K562 (cell line): ENCODE results near the gene JUP. TPM values are rescaled to one million over a fixed set of nuclear protein-coding genes. Genes with fewer than 3 reads are reported as not detected.
"Not testable (repeated sequence)": the region's sequence is repeated elsewhere in the genome, so short reads cannot be mapped to it uniquely, and the experiment has no call there.

ENCODE experiments used
- ATAC-seq: fragments of 200-7000 bp; cut with Tn5 transposase; 3 replicates; pipeline ENCODE4 v1.9.1; 2020; ENCODE audit warnings: moderate library complexity
- BruUV-seq: library from RNA; stranded (reverse); fragments of 400-500 nt; replicated peaks from 2 replicates; lab custom pipeline; 2021; lab: Mats Ljungman, UMichigan
- CTCF ChIA-PET: fragments of 300-600 bp; formaldehyde crosslinking; extraction: SDS; loops from one replicate; lab custom pipeline; 2021; ENCODE audit warnings: low intra/inter-chr PET ratio; lab: Yijun Ruan, JAX
- POLR2A ChIA-PET: fragments of 300-600, 350-650 bp; sonication (Branson Sonifier 250); formaldehyde crosslinking; extraction: SDS; loops from one replicate; lab custom pipeline; 2021; ENCODE audit warnings: antibody characterized with exemption, inconsistent platforms; lab: Yijun Ruan, JAX
- DNase-seq, 4 experiments: peaks; one replicate each; pipeline versions ENCODE4 v3.0.0 to v3.0.0-alpha.2; 2011 to 2018; ENCODE audit warnings: low spot score in 3 of 4, mixed read lengths in 3 of 4; ENCODE audit errors: extremely low read depth in 1 of 4
- FAIRE-seq: peaks from 2 replicates; lab custom pipeline; 2011; peaks lifted over from hg19 to GRCh38; lab: Jason Lieb, UNC
- H2AFZ ChIP-seq: 2 replicates; pipeline ENCODE4 v1.6.0; 2011; ENCODE audit warnings: low read depth, low read length, control low read depth, inconsistent platforms
- H3K27ac ChIP-seq: fragments of 200-600 bp; 3 replicates; pipeline ENCODE4 v1.8.0; 2011; ENCODE audit warnings: low read depth, mild to moderate bottlenecking, control low read depth, inconsistent platforms, low read length, moderate library complexity, mixed read lengths; ENCODE audit errors: extremely low read depth
- H3K27me3 ChIP-seq, 2 experiments: fragments of 300-600 bp in 1 of 2; 2 replicates in 1 of 2; 3 replicates in 1 of 2; pipeline versions ENCODE4 v1.6.0 to v1.8.0; 2011; ENCODE audit warnings: inconsistent platforms in 2 of 2, low read length in 2 of 2, mild to moderate bottlenecking in 1 of 2, mixed read lengths in 1 of 2, moderate library complexity in 1 of 2; ENCODE audit not compliant: control insufficient read depth in 2 of 2, insufficient read depth in 2 of 2
- H3K36me3 ChIP-seq: fragments of 300-600 bp; 3 replicates; pipeline ENCODE4 v1.8.0; 2011; ENCODE audit warnings: mild to moderate bottlenecking, low read length, inconsistent platforms; ENCODE audit not compliant: control insufficient read depth, insufficient read depth
- H3K4me1 ChIP-seq, 2 experiments: fragments of 200-600 bp in 1 of 2; replicated peaks in 1 of 2; 2 replicates in 1 of 2; 3 replicates in 1 of 2; pipeline versions ENCODE4 v1.5.1 to v1.8.0; 2011; ENCODE audit warnings: inconsistent platforms in 2 of 2, low read length in 2 of 2, mild to moderate bottlenecking in 1 of 2, mixed read lengths in 1 of 2, moderate library complexity in 1 of 2; ENCODE audit not compliant: control insufficient read depth in 2 of 2, insufficient read depth in 2 of 2
- H3K4me2 ChIP-seq: 2 replicates; pipeline ENCODE4 v1.6.1; 2011; ENCODE audit warnings: low read length, control low read depth, inconsistent platforms, mixed read lengths; ENCODE audit not compliant: insufficient read depth
- H3K4me3 ChIP-seq: fragments of 200-600 bp; sonication (generic), shearing (Covaris generic); 2 replicates; pipeline ENCODE4 v1.5.1; 2016; ENCODE audit warnings: control low read depth, inconsistent platforms
- H3K79me2 ChIP-seq: fragments of 200-600 bp; 3 replicates; pipeline ENCODE4 v1.8.0; 2011; ENCODE audit warnings: low read length, inconsistent platforms; ENCODE audit not compliant: control insufficient read depth, insufficient read depth
- H3K9ac ChIP-seq, 2 experiments: 2 replicates each; pipeline versions ENCODE4 v1.6.0 to v1.6.1; 2011; ENCODE audit warnings: low read depth in 2 of 2, low read length in 2 of 2, control low read depth in 1 of 2, inconsistent platforms in 1 of 2, mild to moderate bottlenecking in 1 of 2, mixed read lengths in 1 of 2; ENCODE audit not compliant: insufficient read depth in 1 of 2
- H3K9me1 ChIP-seq: one replicate; pipeline ENCODE4 v1.6.0; 2011; ENCODE audit warnings: inconsistent platforms, mild to moderate bottlenecking, low read length, moderate library complexity; ENCODE audit not compliant: control insufficient read depth, insufficient read depth
- H3K9me3 ChIP-seq: replicated peaks from 2 replicates; pipeline ENCODE4 v1.5.1; 2011; ENCODE audit warnings: low read depth, low read length, inconsistent platforms; ENCODE audit not compliant: control insufficient read depth, insufficient read depth
- H4K20me1 ChIP-seq: replicated peaks from 2 replicates; pipeline ENCODE4 v1.6.1; 2011; ENCODE audit warnings: low read length, inconsistent platforms, mixed read lengths; ENCODE audit not compliant: control insufficient read depth, insufficient read depth
- RBFOX2 ChIP-seq: fragments of 200-400 bp; formaldehyde crosslinking; IDR thresholded peaks from 2 replicates; pipeline ENCODE4 v1.6.1; 2017; ENCODE audit warnings: low read depth, mild to moderate bottlenecking, low read length, moderate library complexity
- ZNF41 ChIP-seq: fragments of 250-450 bp; sonication (Bioruptor Pico); conservative IDR thresholded peaks from 2 replicates; pipeline ENCODE4 v1.4.0; 2020; ENCODE audit warnings: mild to moderate bottlenecking
- WGBS: fragments of 100-300 bp; shearing (Covaris generic); methylation state at CpG from one replicate; pipeline ENCODE4 v1.1.6; 2016; ENCODE audit warnings: low coverage, mixed read lengths; ENCODE audit not compliant: insufficient coverage; ENCODE audit errors: missing lambda C conversion rate; 5-methylcytosine and 5-hydroxymethylcytosine counted together
- in situ Hi-C: fragments of 300-500 bp; cut with MboI; formaldehyde crosslinking; loops from 4 replicates; pipeline ENCODE4 v1.15.0; 2018; ENCODE audit warnings: inconsistent platforms, mixed read lengths
- intact Hi-C: fragments of 100-400 bp; cut with micrococcal nuclease; formaldehyde crosslinking; loops from 2 replicates; pipeline ENCODE4 v1.14.2; 2022
- polyA plus RNA-seq, 8 experiments: library from polyadenylated mRNA; depleted of rRNA in 4 of 8; stranded (reverse) in 5 of 8; unstranded in 3 of 8; fragments of >200 nt; fragmentation: Nextera tagmentation in 2 of 8; fragmentation: Illumina TruSeq in 1 of 8; extraction: Ambion mirVana in 2 of 8; extraction: Trizol in 1 of 8; gene quantifications; 2 replicates each; pipeline versions ENCODE4 v1.2.1 to v1.2.3, GENCODE V29; 2011 to 2014; ENCODE audit warnings: inconsistent platforms in 1 of 8, missing spikeins in 1 of 8
- total RNA-seq, 7 experiments: library from RNA; depleted of rRNA in 6 of 7; stranded (reverse); fragments of >200 nt in 6 of 7; fragmentation: Illumina TruSeq in 2 of 7; extraction: Trizol in 2 of 7; gene quantifications; 2 replicates each; pipeline versions ENCODE4 v1.2.1 to v1.2.3, GENCODE V29; 2011 to 2021; ENCODE audit warnings: low replicate concordance in 1 of 7

The JUP gene
- total and polyA plus RNA-seq, 9 of the 15 experiments (the other 6 are each of a cell fraction or from before 2014, with no cell fraction given), result 6.4 to 177 (median 31.2) TPM

- H3K36me3 ChIP-seq, result peaks cover 51% of the 10 kb centered on the region; the same call in 2 of the 3 replicates
- in situ Hi-C loops, result no loop called here
- peaks cover 70% of the 10 kb centered on the region for H3K79me2 ChIP-seq
- no peak for TF ChIP-seq ZNF41 (CRISPR knock-in tag)
- 0 out of 2 replicates have a peak, but pooled peaks have one; percentile 17 for TF ChIP-seq RBFOX2
- WGBS, result 92% methylated on average over 4 of the region's 4 CpGs
- no peaks in the 10 kb centered on the region for H3K27me3 ChIP-seq
- ATAC-seq (no peak), FAIRE-seq (no peak), DNase-seq (no peak)
- H3K4me2 ChIP-seq, result no peak overlapping the region
- H3K4me1 ChIP-seq, result peaks cover 10 to 33% of the 10 kb centered on the region in 2 experiments
- peak overlapping the region in 1 of 2 experiments; percentile 76; a peak in 2 of 4 replicates for H3K9ac ChIP-seq
- no peaks in the 10 kb centered on the region for H3K9me3 ChIP-seq
- H3K27ac ChIP-seq, result no peak overlapping the region
- peaks cover 14% of the 10 kb centered on the region for H4K20me1 ChIP-seq
- ChIA-PET POLR2A (interaction anchor here (0.6 to 1.9 kb wide), 5 partner anchors 8 to 154 kb away, joined by 3 to 11 read pairs (median 4); partner anchors contain the start of genes JUP and ODAD4), CTCF (no interaction called here)
- BruUV-seq, result no TSS peak
- no peak overlapping the region for H2AFZ ChIP-seq
- H3K4me3 ChIP-seq, result no peak overlapping the region
- H3K9me1 ChIP-seq, result peaks cover 3% of the 10 kb centered on the region
- intact Hi-C loops, result no loop called here
Measured at GRCh38 chr17:41777157-41777573, 9.3 kb downstream of the JUP start.

DNA sequence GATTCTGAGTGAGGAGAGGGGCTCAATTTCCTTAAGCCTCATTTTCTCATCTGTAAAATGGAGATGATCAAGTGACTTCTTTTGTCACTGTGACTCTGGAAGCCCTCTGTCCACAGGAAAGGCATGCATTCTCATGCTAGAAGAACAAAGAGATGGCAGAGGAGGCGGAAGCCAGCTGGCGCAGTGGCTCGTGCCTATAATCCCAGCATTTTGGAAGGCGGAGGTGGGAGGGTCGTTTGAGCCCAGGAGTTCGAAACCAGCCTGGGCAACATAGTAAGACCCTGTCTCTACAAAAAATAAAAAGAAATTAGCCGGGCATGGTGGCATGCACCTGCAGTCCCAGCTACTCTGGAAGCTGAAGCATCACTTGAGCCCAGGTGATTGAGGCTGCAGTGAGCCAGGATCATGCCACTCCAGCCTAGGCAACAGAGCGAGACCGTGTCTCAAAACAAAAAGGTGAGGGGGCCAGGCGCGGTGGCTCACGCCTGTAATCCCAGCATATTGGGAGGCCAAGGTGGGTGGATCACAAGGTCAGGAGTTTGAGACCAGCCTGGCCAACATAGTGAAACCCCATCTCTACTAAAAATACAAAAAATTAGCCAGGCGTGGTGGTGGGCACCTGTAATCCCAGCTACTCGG lies 10.1 kb downstream of the JUP start:
- H3K9me1 ChIP-seq, ATAC-seq, H3K27ac ChIP-seq, H3K4me2 ChIP-seq, H2AFZ ChIP-seq, in situ Hi-C loops, H3K27me3 ChIP-seq, H4K20me1 ChIP-seq, CTCF ChIA-PET, BruUV-seq, intact Hi-C loops, H3K9me3 ChIP-seq, FAIRE-seq, DNase-seq, H3K4me3 ChIP-seq: not testable (repeated sequence)
- WGBS, result 94% methylated on average over 13 of the region's 14 CpGs
- peaks cover 62% of the 10 kb centered on the region for H3K79me2 ChIP-seq
- peaks cover 2 to 32% of the 10 kb centered on the region in 2 experiments; a peak in 4 of 5 replicates for H3K4me1 ChIP-seq
- peaks cover 51% of the 10 kb centered on the region; the same call in 2 of the 3 replicates for H3K36me3 ChIP-seq
- POLR2A ChIA-PET, result interaction anchor here (0.6 to 0.8 kb wide), 3 partner anchors 12 to 22 kb away, joined by 3 to 4 read pairs (median 3); no protein-coding TSS in a partner anchor
- H3K9ac ChIP-seq, result 0 out of 4 replicates have a peak overlapping the region, but pooled peaks of 1 of the 2 experiments have one; percentile 14
